ENCODE results near the gene UQCR11. TPM values are rescaled to one million over a fixed set of nuclear protein-coding genes. Genes with fewer than 3 reads are reported as not detected.

UQCR11 gene
- total RNA-seq, 1 donor from 2014 or later: 184 TPM

Other genes with a start within 250 kb of the UQCR11 start
- 57.3 to 66.1 TPM (median 57.8 TPM) in 3 replicates for gene NDUFS7, start 221.6 kb downstream of the UQCR11 start, total RNA-seq
- 30.1 to 34.3 TPM (median 32.5 TPM) in 3 replicates for gene GAMT, start 203.9 kb downstream of the UQCR11 start, total RNA-seq
- gene DAZAP1, start 197.9 kb downstream of the UQCR11 start, total RNA-seq: 81.1 to 88.0 TPM (median 82.5 TPM) in 3 replicates
- gene RPS15, start 167.1 kb downstream of the UQCR11 start, total RNA-seq: 614 to 734 TPM (median 636 TPM) in 3 replicates
- 1.4 to 3.9 TPM (median 3.9 TPM) in 3 replicates for gene APC2, start 155.3 kb downstream of the UQCR11 start, total RNA-seq
- gene C19orf25, start 126.2 kb downstream of the UQCR11 start, total RNA-seq: 23.3 to 24.7 TPM (median 24.2 TPM) in 3 replicates
- gene PCSK4, start 115.1 kb downstream of the UQCR11 start, total RNA-seq: 3.3 to 4.0 TPM (median 3.9 TPM) in 3 replicates
- 2.7 to 3.9 TPM (median 2.8 TPM) in 3 replicates for gene REEP6, start 114.3 kb downstream of the UQCR11 start, total RNA-seq
- gene ADAMTSL5, start 92.4 kb downstream of the UQCR11 start, total RNA-seq: 9.1 to 20.3 TPM (median 16.9 TPM) in 3 replicates
- 0.12 TPM in 1 of 3 replicates, not detected in the others for gene PLK5, start 81.4 kb downstream of the UQCR11 start, total RNA-seq
- gene MEX3D, start 37.1 kb downstream of the UQCR11 start, total RNA-seq: 57.8 to 60.1 TPM (median 59.6 TPM) in 3 replicates
- 83.6 to 101 TPM (median 84.1 TPM) in 3 replicates for gene MBD3, start 12.6 kb downstream of the UQCR11 start, total RNA-seq
- gene TCF3, start 47.2 kb upstream of the UQCR11 start, total RNA-seq: 130 to 154 TPM (median 153 TPM) in 3 replicates
- gene ONECUT3, start 148.0 kb upstream of the UQCR11 start, total RNA-seq: not detected in 3 replicates
- 1.9 to 6.0 TPM (median 5.7 TPM) in 3 replicates for gene ATP8B3, start 206.8 kb upstream of the UQCR11 start, total RNA-seq
- gene REXO1, start 243.0 kb upstream of the UQCR11 start, total RNA-seq: 22.2 to 24.9 TPM (median 24.9 TPM) in 3 replicates